Fibroblast of skin of right quadriceps (primary cell): ENCODE measurements around the gene KCNH2.

Experiments
- DNase-seq: peaks from one replicate; pipeline ENCODE4 v3.0.0-alpha.2; 2013

KCNH2 gene

DNA sequence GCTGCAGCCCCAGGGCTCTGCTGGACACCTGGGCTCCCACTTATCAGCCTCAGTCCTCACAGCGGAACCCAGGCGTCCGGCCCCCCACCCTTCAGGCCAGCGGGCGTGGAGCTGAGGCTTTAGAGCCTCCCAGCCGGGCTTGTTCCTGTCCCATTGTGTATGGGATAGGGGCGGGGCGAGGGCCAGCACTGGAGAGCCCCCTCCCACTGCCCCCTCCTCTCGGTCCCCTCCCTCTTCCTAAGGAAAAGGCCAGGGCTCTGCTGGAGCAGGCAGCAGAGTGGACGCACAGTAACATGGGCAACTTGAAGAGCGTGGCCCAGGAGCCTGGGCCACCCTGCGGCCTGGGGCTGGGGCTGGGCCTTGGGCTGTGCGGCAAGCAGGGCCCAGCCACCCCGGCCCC lies 15.4 kb upstream of the KCNH2 start:
- no peak for DNase-seq

DNA sequence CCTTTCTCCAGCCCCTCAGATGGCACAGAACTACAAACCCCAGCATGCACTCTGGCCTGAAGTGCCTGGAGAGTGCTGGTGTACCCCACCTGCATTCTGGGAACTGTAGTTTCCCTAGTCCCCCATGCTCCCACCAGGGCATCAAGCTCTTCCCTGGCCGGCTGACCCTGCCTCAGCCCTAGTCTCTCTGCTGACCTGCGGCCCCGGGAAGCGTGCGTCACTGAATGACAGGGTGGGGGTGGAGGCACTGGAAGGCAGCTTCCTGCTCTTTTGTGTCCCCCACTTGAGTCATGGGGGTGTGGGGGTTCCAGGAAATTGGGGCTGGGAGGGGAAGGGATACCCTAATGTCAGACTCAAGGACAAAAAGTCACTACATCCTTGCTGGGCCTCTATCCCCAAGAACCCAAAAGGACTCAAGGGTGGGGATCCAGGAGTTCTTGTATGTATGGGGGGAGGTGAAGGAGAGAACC lies 14.7 kb upstream of the KCNH2 start:
- no peak for DNase-seq

GRCh38 chr7:150992051-150992640 lies 14.0 kb upstream of the KCNH2 start:
- DNase-seq, result no peak

DNA sequence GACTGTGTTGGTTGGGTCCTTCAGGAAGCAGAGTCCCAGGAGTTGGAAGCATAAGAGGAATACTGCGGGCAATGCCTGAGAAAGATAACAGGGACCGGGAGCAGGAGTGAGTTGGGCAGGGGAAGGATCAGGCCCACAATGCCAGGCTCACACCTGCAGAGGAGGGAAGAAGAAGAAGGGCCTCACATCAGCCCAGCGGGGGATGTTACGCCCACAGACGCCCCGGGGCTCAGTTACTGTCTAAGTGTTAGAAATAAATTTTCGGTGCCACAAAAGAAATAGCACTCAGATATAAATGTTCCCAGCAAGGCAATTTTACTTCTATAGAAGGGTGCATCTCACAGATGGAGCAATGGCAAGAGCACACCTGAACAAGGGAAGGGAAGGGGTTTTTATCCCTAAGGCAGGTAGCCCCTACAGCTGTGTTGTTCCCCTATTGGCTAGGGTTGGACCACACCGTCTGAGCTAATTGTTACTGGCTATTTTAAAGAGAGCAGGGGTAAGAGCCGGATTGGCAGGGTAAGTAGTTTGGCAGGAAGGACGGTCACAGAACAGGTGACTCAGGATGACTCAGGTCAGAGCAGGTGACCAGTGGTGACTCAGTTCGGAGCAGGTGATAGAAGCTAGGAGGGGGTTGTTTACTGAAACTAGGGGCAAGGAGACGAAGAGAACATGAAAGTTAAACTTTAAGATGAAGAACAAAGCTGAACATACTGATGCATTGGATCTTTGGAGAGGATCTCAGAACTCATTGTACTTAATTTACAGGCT lies 12.5 kb upstream of the KCNH2 start, which contains the start of gene NOS3:
Gene NOS3 (plus strand): TSS at position 602 of the 771 bp plus-strand sequence. CDS start 2,787 bp downstream, outside the sequence.
- DNase-seq, result no peak

- no peak for DNase-seq
Measured at GRCh38 chr7:150989456-150989855, 11.3 kb upstream of the KCNH2 start.

GRCh38 chr7:150988230-150989226 lies 10.4 kb upstream of the KCNH2 start:
- peak; percentile 40 for DNase-seq

GRCh38 chr7:150986556-150986955 lies 8.4 kb upstream of the KCNH2 start:
- DNase-seq, result no peak

GRCh38 chr7:150986099-150986512 lies 8.0 kb upstream of the KCNH2 start:
- peak; percentile 26 for DNase-seq

DNA sequence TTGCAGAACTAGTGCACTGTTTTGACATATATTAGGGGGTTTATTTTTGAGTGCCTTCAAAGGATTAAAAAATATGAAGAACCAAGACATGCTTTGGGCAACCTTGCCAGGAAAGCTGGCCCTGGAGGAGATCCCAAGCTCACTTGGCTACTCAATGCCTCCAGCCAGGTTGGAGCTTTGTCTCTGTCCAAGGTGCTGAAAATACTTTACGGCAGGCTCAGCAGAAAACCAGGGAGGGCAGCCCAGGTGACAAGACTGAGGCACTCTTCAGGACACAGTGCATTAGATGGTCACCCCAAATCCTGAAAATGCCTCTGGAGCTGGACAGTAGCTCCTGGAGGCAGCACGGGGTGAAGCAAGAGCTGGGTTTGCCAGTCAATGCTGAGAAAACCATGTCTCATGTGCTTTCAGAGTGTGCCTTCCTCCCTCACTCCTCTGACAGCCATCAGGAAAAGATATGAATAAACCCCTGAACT lies 5.8 kb upstream of the KCNH2 start:
- peak; percentile 23 for DNase-seq

DNA sequence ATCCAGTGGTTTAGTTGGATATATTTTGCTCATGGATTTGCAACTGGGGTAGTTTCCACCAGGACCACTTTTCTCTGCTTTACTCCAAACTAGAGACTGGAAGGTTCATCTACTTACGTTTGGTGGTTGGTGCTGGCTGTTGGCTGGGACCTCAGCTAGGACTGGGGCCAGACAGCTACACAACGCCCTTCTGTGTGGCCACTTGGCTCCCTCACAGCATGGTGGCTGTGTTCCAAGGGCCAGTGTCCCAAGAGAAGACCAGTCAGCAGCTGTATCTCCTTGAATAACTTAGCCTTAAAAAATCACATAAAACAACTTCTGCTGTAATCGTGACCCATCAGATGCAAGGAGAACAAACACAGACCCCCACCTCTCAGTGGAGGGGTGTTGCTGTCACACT lies 4.2 kb upstream of the KCNH2 start:
- no peak for DNase-seq

DNA sequence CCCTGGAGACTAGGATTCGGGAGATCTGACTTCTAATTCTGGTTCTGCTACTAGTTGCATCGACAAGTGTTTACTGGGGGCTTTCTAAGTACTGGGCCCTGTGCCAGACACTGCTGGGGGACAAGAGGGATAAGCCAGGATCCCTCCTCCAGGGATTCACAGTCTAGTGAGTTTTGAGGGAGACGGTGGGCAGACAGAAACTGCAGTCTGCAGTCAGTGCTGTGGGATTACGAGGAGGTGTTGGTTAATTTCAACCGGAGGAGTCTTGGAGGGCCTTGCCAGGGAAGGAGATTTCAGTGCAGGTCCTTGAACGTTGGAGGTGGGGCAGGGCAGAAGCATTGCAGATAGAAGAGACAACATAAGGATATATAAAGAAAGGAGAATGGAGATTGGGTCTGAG lies 3.5 kb upstream of the KCNH2 start:
- no peak for DNase-seq

DNA sequence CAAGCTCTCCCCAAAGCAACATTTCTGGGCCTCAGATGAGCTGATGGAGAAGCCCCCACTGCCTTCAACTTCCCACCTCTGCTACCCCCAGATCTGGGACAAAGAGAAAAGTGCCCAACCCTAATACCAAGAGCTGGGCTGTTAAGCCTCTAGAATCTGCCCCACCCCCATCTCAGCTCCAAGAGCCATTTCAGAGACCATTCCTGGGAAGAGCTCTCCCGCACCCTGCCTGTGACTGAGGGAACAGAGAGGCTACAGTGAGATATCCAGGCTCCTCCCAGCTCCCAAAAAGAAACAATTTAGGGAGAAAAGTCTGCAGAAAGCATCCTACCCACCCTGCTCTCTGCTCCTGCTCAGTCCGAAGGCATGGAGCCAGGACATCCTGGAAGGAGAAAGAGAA lies 2.5 kb upstream of the KCNH2 start:
- DNase-seq, result no peak

- no peak for DNase-seq
Measured at GRCh38 chr7:150979713-150980390, 1.7 kb upstream of the KCNH2 start.

- DNase-seq, result no peak
Measured at GRCh38 chr7:150977382-150978125, 567 bp downstream of the KCNH2 start.

DNA sequence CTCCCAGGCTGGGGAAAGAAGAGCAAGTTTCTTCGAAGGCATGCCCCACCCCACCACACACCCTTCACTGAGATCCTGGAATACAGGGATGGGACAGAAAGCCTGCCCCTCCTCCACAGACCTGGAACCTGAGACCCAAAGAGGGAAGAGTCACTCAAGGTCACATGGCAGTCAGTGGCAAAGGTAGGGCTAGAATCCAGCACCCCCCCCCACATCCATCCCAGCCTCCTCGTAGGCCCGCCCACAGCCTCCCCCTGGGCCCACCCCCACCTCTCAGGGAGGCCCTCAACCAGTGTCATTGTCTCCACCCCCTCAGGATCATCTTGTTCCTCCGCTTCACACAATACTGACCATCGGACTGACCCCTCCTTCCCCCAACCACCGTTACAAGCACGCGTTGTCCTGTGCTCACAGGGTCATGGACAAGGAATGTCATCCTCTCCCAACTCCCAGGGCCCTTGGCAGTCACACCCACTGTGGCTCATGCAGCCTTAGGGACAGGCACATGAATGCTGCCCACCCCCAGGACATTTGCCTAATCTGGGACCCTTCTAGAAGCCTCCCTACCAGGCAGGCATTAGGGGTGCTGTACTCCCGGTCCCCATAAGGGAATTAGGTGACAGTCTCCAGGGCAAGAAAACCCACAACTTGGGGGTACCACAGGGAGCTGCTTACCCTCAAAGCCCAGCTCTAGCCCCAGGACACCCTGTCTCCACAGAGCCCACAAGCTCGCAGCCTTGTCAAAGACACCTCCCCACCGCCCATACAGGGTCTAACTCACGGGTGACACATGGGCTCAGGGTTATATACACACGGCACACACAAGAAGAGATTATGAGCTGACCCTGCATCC lies 1.4 kb downstream of the KCNH2 start:
- DNase-seq, result no peak

- DNase-seq, result no peak
Measured at GRCh38 chr7:150975536-150976319, 2.4 kb downstream of the KCNH2 start.

DNA sequence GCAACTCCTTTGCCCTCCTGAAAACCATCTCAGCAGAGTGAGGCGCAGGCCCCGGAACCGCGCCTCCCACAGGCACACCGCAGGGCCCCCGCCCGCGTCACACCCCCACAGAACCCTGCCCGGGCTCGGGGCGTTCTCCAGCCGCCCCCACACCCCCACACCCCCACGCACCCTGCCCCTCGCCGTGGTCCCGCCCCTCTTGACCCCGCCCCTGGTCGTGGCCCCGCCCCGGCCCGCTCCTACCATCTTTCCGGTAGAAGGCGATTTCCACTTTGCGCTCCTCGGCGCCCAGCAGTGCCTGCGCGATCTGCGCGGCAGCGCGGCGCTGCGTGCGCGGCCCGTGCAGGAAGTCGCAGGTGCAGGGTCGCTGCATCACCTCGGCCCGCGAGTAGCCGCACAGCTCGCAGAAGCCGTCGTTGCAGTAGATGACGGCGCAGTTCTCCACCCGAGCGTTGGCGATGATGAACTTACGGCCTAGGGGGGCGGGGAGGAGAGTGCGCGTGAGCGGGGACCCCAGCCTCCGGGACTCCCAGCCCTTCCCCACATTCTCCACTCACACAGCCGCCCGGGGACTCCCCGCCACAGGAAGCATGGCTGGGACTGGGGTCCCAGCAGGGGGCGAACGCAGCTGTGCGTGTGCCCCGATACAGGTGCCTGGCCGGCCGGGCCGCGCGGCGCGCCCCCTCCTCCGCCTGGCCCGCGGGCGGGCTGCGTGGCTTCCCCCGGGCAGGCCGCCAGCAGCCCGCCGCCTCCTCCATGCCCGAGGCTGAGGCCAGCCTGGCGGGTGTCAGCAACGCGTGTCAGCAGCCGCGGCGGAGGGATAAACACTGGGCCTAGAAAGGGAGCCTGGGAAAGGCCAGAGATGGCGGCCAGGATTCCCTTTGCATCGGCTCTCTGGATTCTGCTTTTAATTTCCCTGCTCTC lies 3.4 kb downstream of the KCNH2 start:
- DNase-seq, result no peak

GRCh38 chr7:150973571-150974451 lies 4.3 kb downstream of the KCNH2 start:
- no peak for DNase-seq
